ENCODE data around the gene PXN. TPM values are rescaled to one million over a fixed set of nuclear protein-coding genes. Genes with fewer than 3 reads are reported as not detected.
"Not testable (repeated sequence)": the region's sequence is repeated elsewhere in the genome, so short reads cannot be mapped to it uniquely, and the experiment has no call there.

PXN gene
- total RNA-seq, 1 donor from 2014 or later: 8.2 TPM

DNA sequence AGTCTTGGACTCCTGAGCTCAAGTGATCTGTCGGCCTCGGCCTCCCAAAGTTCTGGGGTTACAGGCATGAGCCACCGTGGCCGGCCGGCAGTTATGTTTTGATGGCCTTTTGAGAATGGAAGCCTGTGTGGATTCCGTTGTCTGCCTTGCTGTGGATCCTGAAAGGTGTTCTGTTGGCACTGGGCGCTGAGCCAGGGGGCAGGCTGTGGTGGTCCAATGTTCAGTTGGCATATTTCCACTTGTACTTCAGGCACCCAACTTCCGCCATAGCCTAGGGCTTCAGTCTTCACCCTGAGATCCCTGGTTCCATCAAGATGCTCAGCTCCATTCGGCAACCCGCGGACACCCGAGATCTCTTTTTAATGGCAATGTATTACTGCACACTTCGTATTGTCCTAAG lies 58.3 kb downstream of the PXN start:
- H3K4me2 ChIP-seq: no peak overlapping the region
- no peak overlapping the region for H2AFZ ChIP-seq (replicated peaks)
- no peaks in the 10 kb centered on the region for H3K4me1 ChIP-seq
- no peaks in the 10 kb centered on the region for H3F3A ChIP-seq (ENCODE audit: low read depth)
- peaks cover 2% of the 10 kb centered on the region for H3K27me3 Mint-ChIP-seq (ENCODE audit: insufficient read depth, low read depth)
- no peaks in the 10 kb centered on the region for H3K27me3 ChIP-seq
- H3K79me2 ChIP-seq (ENCODE audit: low read depth): peaks cover 7% of the 10 kb centered on the region
- H3K9me3 Mint-ChIP-seq: peaks cover 2% of the 10 kb centered on the region
- H3K4me3 ChIP-seq: no peak overlapping the region
- H3K27ac Mint-ChIP-seq: no peak overlapping the region
- no peak overlapping the region for H3K9ac ChIP-seq
- no peaks in the 10 kb centered on the region for H3K36me3 ChIP-seq
- H3K4me1 Mint-ChIP-seq: peaks cover 6% of the 10 kb centered on the region
- no peak for TF ChIP-seq EZH2phosphoT487 (IDR thresholded peaks at IDR 0.05)
- TF ChIP-seq, protein P1, sequence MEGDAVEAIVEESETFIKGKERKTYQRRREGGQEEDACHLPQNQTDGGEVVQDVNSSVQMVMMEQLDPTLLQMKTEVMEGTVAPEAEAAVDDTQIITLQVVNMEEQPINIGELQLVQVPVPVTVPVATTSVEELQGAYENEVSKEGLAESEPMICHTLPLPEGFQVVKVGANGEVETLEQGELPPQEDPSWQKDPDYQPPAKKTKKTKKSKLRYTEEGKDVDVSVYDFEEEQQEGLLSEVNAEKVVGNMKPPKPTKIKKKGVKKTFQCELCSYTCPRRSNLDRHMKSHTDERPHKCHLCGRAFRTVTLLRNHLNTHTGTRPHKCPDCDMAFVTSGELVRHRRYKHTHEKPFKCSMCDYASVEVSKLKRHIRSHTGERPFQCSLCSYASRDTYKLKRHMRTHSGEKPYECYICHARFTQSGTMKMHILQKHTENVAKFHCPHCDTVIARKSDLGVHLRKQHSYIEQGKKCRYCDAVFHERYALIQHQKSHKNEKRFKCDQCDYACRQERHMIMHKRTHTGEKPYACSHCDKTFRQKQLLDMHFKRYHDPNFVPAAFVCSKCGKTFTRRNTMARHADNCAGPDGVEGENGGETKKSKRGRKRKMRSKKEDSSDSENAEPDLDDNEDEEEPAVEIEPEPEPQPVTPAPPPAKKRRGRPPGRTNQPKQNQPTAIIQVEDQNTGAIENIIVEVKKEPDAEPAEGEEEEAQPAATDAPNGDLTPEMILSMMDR (IDR thresholded peaks at IDR 0.05): no peak
- no peak for TF ChIP-seq EZH2 (IDR thresholded peaks at IDR 0.05)
- no peak for DNase-seq (ENCODE audit: low spot score)
- H3K4me3 Mint-ChIP-seq: no peak overlapping the region
- peaks cover 28% of the 10 kb centered on the region for H3K36me3 Mint-ChIP-seq
- H4K20me1 ChIP-seq (ENCODE audit: low read depth): no peaks in the 10 kb centered on the region
- no peaks in the 10 kb centered on the region for H3K9me3 ChIP-seq (ENCODE audit: low read depth)
- H3K27ac ChIP-seq: no peak overlapping the region

DNA sequence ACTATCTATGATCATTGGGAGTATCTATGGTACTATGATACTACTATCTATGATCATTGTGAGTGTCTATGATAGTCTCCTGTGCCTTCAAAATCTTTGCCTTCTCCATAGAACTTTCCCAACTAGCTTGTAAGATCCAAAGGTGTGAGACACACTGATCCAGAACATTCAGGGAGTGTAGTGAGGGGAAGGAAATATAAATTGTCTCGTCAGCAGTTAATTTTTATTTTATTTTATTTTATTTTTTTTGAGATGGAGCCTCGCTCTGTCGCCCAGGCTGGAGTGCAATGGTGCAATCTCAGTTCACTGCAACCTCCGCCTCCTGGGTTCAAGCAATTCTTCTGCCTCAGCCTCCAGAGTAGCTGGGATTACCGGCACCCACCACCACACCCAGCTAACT lies 58.7 kb downstream of the PXN start:
- H3K4me1 Mint-ChIP-seq; H3K9me3 ChIP-seq (ENCODE audit: low read depth); H3K9me3 Mint-ChIP-seq; H3K27me3 ChIP-seq; H3K27me3 Mint-ChIP-seq (ENCODE audit: insufficient read depth, low read depth); H3K4me3 ChIP-seq; H3K4me2 ChIP-seq; DNase-seq (ENCODE audit: low spot score); H3K36me3 ChIP-seq; H3K9ac ChIP-seq; H4K20me1 ChIP-seq (ENCODE audit: low read depth); H3K4me3 Mint-ChIP-seq; H3K4me1 ChIP-seq; H3K27ac ChIP-seq; H3K27ac Mint-ChIP-seq; H2AFZ ChIP-seq (replicated peaks); H3F3A ChIP-seq (ENCODE audit: low read depth): not testable (repeated sequence)
- H3K36me3 Mint-ChIP-seq: peaks cover 26% of the 10 kb centered on the region
- H3K79me2 ChIP-seq (ENCODE audit: low read depth): peaks cover 12% of the 10 kb centered on the region

DNA sequence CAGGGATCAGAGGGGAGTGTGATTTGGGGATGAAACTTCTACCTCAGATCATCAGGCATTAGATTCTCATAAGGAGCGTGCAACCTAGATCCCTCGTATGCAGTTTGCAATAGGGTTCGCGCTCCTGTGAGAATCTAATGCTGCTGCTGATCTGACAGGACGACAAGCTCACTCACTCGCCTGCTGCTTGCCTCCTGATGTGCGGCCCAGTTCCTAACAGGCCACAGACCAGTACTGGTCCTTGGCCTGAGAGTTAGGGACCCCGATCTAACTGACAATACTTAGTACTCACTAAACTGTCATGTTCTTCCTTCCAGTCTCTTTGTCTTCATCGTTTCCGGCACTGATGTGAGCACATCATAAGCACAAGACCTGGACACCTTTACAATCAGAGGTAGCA lies 59.3 kb downstream of the PXN start:
- peaks cover under 1% of the 10 kb centered on the region for H3K27me3 Mint-ChIP-seq (ENCODE audit: insufficient read depth, low read depth)
- no peaks in the 10 kb centered on the region for H3F3A ChIP-seq (ENCODE audit: low read depth)
- H3K9me3 ChIP-seq (ENCODE audit: low read depth): no peaks in the 10 kb centered on the region
- no peak overlapping the region for H3K27ac Mint-ChIP-seq
- no peaks in the 10 kb centered on the region for H4K20me1 ChIP-seq (ENCODE audit: low read depth)
- no peaks in the 10 kb centered on the region for H3K4me1 ChIP-seq
- no peak overlapping the region for H3K4me3 ChIP-seq
- H2AFZ ChIP-seq (replicated peaks): no peak overlapping the region
- no peak overlapping the region for H3K4me3 Mint-ChIP-seq
- peaks cover 15% of the 10 kb centered on the region for H3K79me2 ChIP-seq (ENCODE audit: low read depth)
- H3K36me3 ChIP-seq: no peaks in the 10 kb centered on the region
- TF ChIP-seq EZH2phosphoT487 (IDR thresholded peaks at IDR 0.05) (no peak), EZH2 (IDR thresholded peaks at IDR 0.05) (no peak)
- TF ChIP-seq, protein P1 (IDR thresholded peaks at IDR 0.05): no peak
- peaks cover 22% of the 10 kb centered on the region for H3K36me3 Mint-ChIP-seq
- H3K4me1 Mint-ChIP-seq: peaks cover 9% of the 10 kb centered on the region
- H3K27ac ChIP-seq: no peak overlapping the region
- no peak for DNase-seq (ENCODE audit: low spot score)
- no peak overlapping the region for H3K4me2 ChIP-seq
- H3K9ac ChIP-seq: no peak overlapping the region
- H3K27me3 ChIP-seq: no peaks in the 10 kb centered on the region
- peaks cover 2% of the 10 kb centered on the region for H3K9me3 Mint-ChIP-seq

DNA sequence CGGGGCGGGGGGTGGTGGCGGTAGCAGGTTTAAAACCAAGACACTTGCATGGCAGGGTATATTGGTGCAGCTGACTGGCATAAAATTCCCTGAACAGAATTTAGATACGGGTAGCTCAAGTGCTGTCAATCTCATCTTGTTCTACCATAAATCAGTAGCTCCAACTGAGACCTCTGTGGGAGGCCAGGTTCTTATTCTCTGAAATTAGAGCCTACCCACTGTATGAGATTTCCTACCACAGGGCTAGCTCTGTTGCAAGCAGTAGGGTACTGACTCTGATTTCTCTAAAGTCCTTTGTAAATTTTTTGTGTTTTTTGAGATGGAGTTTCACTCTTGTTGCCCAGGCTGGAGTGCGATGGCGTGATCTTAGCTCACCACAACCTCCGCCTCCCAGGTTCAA lies 61.4 kb downstream of the PXN start:
- Histone ChIP-seq H3K79me2 (ENCODE audit: low read depth) (peaks cover 33% of the 10 kb centered on the region), H4K20me1 (ENCODE audit: low read depth) (peaks cover 16% of the 10 kb centered on the region), H3K4me1 (peaks cover 9% of the 10 kb centered on the region), H3K4me3 (no peak overlapping the region), H3F3A (ENCODE audit: low read depth) (peaks cover 13% of the 10 kb centered on the region), H2AFZ (replicated peaks) (no peak overlapping the region), H3K27ac (no peak overlapping the region), H3K36me3 (no peaks in the 10 kb centered on the region), H3K27me3 (no peaks in the 10 kb centered on the region), H3K9me3 (ENCODE audit: low read depth) (no peaks in the 10 kb centered on the region), H3K4me2 (no peak overlapping the region), H3K9ac (no peak overlapping the region)
- Mint-ChIP-seq H3K9me3 (peaks cover 2% of the 10 kb centered on the region), H3K4me3 (no peak overlapping the region), H3K36me3 (peaks cover 22% of the 10 kb centered on the region), H3K4me1 (peaks cover 20% of the 10 kb centered on the region), H3K27ac (no peak overlapping the region), H3K27me3 (ENCODE audit: insufficient read depth, low read depth) (peaks cover 6% of the 10 kb centered on the region)
- TF ChIP-seq EZH2phosphoT487 (IDR thresholded peaks at IDR 0.05) (no peak), EZH2 (IDR thresholded peaks at IDR 0.05) (no peak)
- TF ChIP-seq, protein P1 (IDR thresholded peaks at IDR 0.05): no peak
- no peak for DNase-seq (ENCODE audit: low spot score)
